A673 (cell line): Measurements from ENCODE around the gene FCRLB.

Experiments
- EZH2 ChIP-seq: fragments of 200-600 bp; sonication (generic); IDR thresholded peaks from 2 replicates; pipeline ENCODE4 v1.6.1; 2017; ENCODE audit warnings: borderline replicate concordance, low read depth, mild to moderate bottlenecking, mixed read lengths, antibody characterized with exemption, low read length; ENCODE audit not compliant: poor library complexity, severe bottlenecking
- TF ChIP-seq, protein P1 (sequence below): fragments of 300-800, 200-600 bp; sonication (generic); conservative IDR thresholded peaks from 2 replicates; pipeline ENCODE4 v1.5.1; 2017; ENCODE audit warnings: low read depth, mild to moderate bottlenecking, antibody characterized with exemption, low read length, moderate library complexity, mixed read lengths

DNA sequence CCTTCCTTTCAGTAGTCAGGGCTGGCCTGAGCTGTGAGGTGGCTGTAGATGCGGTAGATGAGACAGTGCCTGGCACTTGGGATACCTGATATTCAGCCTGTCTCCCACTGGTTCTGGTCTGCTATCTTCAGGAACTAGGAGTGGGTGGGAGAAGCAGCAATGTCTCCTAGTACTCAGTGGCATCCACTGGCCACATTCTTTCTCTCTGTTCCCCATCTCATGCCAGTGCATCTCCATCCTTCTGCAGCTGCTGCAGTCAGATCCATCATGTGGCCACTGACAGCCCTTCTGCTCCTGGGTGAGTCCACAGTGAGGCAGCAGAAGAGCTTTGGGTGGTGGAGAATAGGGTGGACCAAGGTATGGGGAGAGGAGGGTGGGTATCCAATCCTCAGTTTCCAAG is 1.1 kb downstream of the FCRLB start:
- TF ChIP-seq, protein P1, sequence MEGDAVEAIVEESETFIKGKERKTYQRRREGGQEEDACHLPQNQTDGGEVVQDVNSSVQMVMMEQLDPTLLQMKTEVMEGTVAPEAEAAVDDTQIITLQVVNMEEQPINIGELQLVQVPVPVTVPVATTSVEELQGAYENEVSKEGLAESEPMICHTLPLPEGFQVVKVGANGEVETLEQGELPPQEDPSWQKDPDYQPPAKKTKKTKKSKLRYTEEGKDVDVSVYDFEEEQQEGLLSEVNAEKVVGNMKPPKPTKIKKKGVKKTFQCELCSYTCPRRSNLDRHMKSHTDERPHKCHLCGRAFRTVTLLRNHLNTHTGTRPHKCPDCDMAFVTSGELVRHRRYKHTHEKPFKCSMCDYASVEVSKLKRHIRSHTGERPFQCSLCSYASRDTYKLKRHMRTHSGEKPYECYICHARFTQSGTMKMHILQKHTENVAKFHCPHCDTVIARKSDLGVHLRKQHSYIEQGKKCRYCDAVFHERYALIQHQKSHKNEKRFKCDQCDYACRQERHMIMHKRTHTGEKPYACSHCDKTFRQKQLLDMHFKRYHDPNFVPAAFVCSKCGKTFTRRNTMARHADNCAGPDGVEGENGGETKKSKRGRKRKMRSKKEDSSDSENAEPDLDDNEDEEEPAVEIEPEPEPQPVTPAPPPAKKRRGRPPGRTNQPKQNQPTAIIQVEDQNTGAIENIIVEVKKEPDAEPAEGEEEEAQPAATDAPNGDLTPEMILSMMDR, result no peak
- no peak for TF ChIP-seq EZH2
